Fibroblast of pulmonary artery (primary cell): ENCODE results near the gene NUDT19.

Experiments
- DNase-seq: peaks from one replicate; pipeline ENCODE4 v3.0.0-alpha.2; 2010; ENCODE audit warnings: low read depth
- H3K4me3 ChIP-seq: replicated peaks from 2 replicates; pipeline ENCODE4 v1.5.1; 2011; ENCODE audit warnings: low read depth, mild to moderate bottlenecking, control low read depth, low read length, moderate library complexity
- CTCF ChIP-seq: IDR thresholded peaks from 2 replicates; pipeline ENCODE4 v1.5.1; 2011; ENCODE audit warnings: mild to moderate bottlenecking, control low read depth, low read length, inconsistent platforms; ENCODE audit errors: missing control alignments

Gene NUDT19

DNA sequence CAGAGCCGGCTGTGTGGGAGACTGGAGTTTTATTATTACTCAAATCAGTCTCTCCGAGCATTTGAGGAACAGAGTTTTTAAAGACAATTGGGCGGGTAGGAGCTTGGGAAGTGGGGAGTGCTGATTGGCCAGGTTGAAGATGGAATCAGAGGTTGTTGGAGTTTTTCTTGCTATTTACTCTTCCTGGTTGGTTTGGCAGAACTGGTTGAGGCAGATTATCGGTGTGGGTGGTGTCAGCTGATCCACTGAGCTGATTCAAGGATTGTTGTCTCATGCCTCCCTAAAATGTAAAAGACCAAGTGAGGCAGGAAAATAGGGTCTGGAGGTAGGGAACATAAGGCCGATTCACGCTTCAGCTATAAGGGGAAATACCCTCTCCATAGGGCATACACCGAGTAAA lies 26.7 kb downstream of the NUDT19 start:
- TF ChIP-seq CTCF: no peak
- H3K4me3 ChIP-seq: no peak overlapping the region
- no peak for DNase-seq

GRCh38 chr19:32719611-32720059 lies 28.0 kb downstream of the NUDT19 start, which contains the start of gene TDRD12:
Gene TDRD12, plus strand, starts transcription at chr19:32719767. Its CDS starts 306 bp downstream, at chr19:32720073.
- TF ChIP-seq CTCF: no peak
- no peak for DNase-seq
- H3K4me3 ChIP-seq: no peak within 1 kb of the TSS

GRCh38 chr19:32720216-32720935 lies 28.8 kb downstream of the NUDT19 start:
- no peak overlapping the region for H3K4me3 ChIP-seq
- DNase-seq: no peak
- no peak for TF ChIP-seq CTCF

DNA sequence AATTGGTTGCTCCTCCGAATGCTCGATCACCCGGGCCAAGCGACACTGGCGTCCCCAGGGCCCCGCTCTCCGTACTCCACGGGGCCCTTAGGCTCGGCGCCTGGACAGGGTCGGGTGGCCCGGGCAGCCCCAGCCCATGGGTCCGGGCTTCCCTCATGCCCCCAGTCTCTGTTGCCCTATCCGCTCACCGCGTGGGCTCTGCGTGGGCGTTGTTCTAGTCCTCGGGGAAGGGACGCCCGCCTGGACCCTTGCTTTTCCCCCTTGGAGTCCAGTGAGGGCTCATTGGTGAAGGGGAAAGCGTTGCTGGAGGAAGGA lies 29.3 kb downstream of the NUDT19 start:
- TF ChIP-seq CTCF: no peak
- no peak overlapping the region for H3K4me3 ChIP-seq
- DNase-seq: no peak

GRCh38 chr19:32735936-32736335 lies 44.3 kb downstream of the NUDT19 start:
- H3K4me3 ChIP-seq: no peak overlapping the region
- DNase-seq: no peak
- no peak for TF ChIP-seq CTCF

DNA sequence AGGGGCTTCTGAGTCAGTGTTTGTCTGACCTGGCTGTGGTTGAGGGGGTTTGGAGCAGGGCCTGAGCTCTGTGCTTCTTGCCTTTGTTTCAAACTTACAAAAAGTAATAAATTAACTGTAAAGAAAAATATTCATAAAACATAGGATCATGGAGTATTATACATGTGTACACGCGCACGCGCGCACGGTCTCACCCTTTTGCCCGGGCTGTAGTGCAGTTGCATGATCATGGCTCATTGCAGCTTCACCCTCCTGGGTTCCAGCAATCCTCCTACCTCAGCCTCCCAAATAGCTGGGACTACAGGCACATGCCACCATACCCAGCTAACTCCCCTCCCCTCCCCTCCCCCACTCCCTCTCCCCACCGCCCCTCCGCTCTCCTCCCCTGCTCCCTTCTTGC lies 51.4 kb downstream of the NUDT19 start:
- no peak for DNase-seq
- TF ChIP-seq CTCF: no peak

GRCh38 chr19:32743447-32743846 lies 51.8 kb downstream of the NUDT19 start:
- TF ChIP-seq CTCF: no peak
- DNase-seq: no peak
- no peak overlapping the region for H3K4me3 ChIP-seq

More for the DNA sequence above, 51.4 kb downstream of the NUDT19 start:
- no peak overlapping the region for H3K4me3 ChIP-seq
